Small intestine (tissue), 7 donors: ENCODE data around the gene LRP1B. TPM values are rescaled to one million over a fixed set of nuclear protein-coding genes. Genes with fewer than 3 reads are reported as not detected.
"Not testable (repeated sequence)": the region's sequence is repeated elsewhere in the genome, so short reads cannot be mapped to it uniquely, and the experiment has no call there.

Experiments used
- DNase-seq, 2 donors: peaks; one replicate each; pipeline versions ENCODE4 v3.0.0 to v3.0.0-alpha.2; 2013
- FAIRE-seq: peaks from 2 replicates; lab custom pipeline; 2012; peaks lifted over from hg19 to GRCh38; lab: Jason Lieb, UNC
- H3K27ac ChIP-seq, 3 donors: one replicate each; pipeline ENCODE4 v1.5.1; 2013; ENCODE audit warnings: low read length in 2 of 3, mild to moderate bottlenecking in 2 of 3, control low read depth in 1 of 3, inconsistent platforms in 1 of 3, low read depth in 1 of 3, moderate library complexity in 1 of 3
- H3K27me3 ChIP-seq, 3 donors: one replicate each; pipeline ENCODE4 v1.6.1; 2013; ENCODE audit warnings: low read length in 3 of 3, inconsistent platforms in 1 of 3; ENCODE audit not compliant: control insufficient read depth in 3 of 3, insufficient read depth in 3 of 3
- H3K36me3 ChIP-seq, 3 donors: one replicate each; pipeline ENCODE4 v1.6.1; 2013; ENCODE audit warnings: low read length in 3 of 3, inconsistent platforms in 1 of 3, low read depth in 1 of 3, mild to moderate bottlenecking in 1 of 3, moderate library complexity in 1 of 3; ENCODE audit not compliant: control insufficient read depth in 3 of 3, insufficient read depth in 2 of 3
- H3K4me1 ChIP-seq, 3 donors: one replicate each; pipeline ENCODE4 v1.6.1; 2013; ENCODE audit warnings: low read length in 2 of 3, inconsistent platforms in 1 of 3, low read depth in 1 of 3, mild to moderate bottlenecking in 1 of 3, moderate library complexity in 1 of 3; ENCODE audit not compliant: control insufficient read depth in 3 of 3, insufficient read depth in 2 of 3
- H3K4me3 ChIP-seq, 3 donors: one replicate each; pipeline ENCODE4 v1.5.1; 2013; ENCODE audit warnings: low read length in 3 of 3, control low read depth in 1 of 3, inconsistent platforms in 1 of 3, low read depth in 1 of 3, mild to moderate bottlenecking in 1 of 3, moderate library complexity in 1 of 3
- H3K9me3 ChIP-seq, 2 donors: one replicate each; pipeline ENCODE4 v1.6.1; 2013; ENCODE audit warnings: low read depth in 1 of 2, low read length in 1 of 2; ENCODE audit not compliant: control insufficient read depth in 2 of 2, insufficient read depth in 1 of 2
- WGBS, 3 donors: extraction: QIAGEN DNeasy Blood & Tissue Kit; methylation state at CpG; one replicate each; pipeline ENCODE4 v1.1.7; 2013; 5-methylcytosine and 5-hydroxymethylcytosine counted together
- polyA plus RNA-seq, 4 donors: library from polyadenylated mRNA; stranded (reverse) in 3 of 4; unstranded in 1 of 4; fragments of 200-250 nt in 3 of 4; fragments of 120-200 nt in 1 of 4; gene quantifications; one replicate each; pipeline versions ENCODE4 v1.2.1 to v1.2.3, GENCODE V29; 2013
- donor health status: healthy with polysubstance abuse.
- donor health status: control.
- donor health status: control.
- donor health status: Bipolar disorder and iron deficiency.
- donor health status: healthy.

The LRP1B gene
- polyA plus RNA-seq, 4 donors = 0.07 to 0.64 TPM; not detected in 2

GRCh38 chr2:141824790-141825189, 306.0 kb downstream of the LRP1B start:
- Histone ChIP-seq H3K27ac (no peak overlapping the region), H3K4me3 (no peak overlapping the region), H3K27me3 (no peaks in the 10 kb centered on the region), H3K9me3 (no peaks in the 10 kb centered on the region), H3K4me1 (no peaks in the 10 kb centered on the region), H3K36me3 (no peaks in the 10 kb centered on the region)
- WGBS, 3 donors = 76 to 87% (median 86%) methylated on average over 6 of the region's 6 CpGs
- no peak for FAIRE-seq
- DNase-seq = no peak

DNA sequence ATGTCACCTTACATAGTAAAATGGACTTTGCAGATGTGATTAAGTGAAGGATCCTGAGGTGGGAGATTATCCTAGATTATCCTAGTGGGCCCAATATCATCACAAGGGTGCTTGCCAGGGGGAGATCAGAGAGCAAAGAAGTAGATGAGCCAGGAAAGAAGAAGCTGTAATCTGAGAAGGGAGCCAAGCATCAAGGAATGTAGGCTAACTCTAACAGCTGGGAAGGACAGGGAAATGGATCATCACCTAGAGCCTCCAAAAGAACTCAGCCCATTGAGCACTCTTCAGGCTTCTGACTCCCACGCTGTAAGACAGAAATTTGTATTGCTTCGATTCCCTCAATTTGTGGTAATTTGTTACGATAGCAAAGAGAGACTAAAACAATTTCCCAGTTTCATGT, 309.9 kb downstream of the LRP1B start:
- no peak overlapping the region for H3K4me3 ChIP-seq
- no peaks in the 10 kb centered on the region for H3K9me3 ChIP-seq
- no peak overlapping the region for H3K27ac ChIP-seq
- WGBS, 3 donors = 84 to 90% (median 88%) methylated on average over 3 of the region's 3 CpGs
- H3K36me3 ChIP-seq = no peaks in the 10 kb centered on the region
- H3K27me3 ChIP-seq = no peaks in the 10 kb centered on the region
- DNase-seq = no peak
- FAIRE-seq = no peak
- no peaks in the 10 kb centered on the region for H3K4me1 ChIP-seq

DNA sequence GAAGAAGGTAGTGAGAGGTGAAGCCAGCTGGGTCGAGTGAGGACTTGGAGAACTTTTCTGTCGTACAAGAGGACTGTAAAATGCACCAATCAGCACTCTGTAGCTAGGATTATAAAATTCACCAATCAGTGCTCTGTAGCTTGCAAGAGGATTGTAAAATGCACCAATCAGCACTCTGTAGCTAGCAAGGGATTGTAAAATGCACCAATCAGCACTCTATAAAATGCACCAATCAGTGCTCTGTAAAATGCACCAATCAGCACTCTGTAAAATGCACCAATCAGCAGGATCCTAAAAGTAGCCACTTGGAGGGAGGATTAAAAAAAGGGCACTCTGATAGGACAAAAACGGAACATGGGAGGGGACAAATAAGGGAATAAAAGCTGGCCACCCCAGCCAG, 315.5 kb downstream of the LRP1B start:
- FAIRE-seq, H3K4me3 ChIP-seq, DNase-seq, H3K36me3 ChIP-seq, H3K27me3 ChIP-seq, H3K4me1 ChIP-seq, H3K9me3 ChIP-seq, H3K27ac ChIP-seq: not testable (repeated sequence)
- 67 to 78% (median 71%) methylated on average over 3 of the region's 3 CpGs for WGBS, 3 donors

DNA sequence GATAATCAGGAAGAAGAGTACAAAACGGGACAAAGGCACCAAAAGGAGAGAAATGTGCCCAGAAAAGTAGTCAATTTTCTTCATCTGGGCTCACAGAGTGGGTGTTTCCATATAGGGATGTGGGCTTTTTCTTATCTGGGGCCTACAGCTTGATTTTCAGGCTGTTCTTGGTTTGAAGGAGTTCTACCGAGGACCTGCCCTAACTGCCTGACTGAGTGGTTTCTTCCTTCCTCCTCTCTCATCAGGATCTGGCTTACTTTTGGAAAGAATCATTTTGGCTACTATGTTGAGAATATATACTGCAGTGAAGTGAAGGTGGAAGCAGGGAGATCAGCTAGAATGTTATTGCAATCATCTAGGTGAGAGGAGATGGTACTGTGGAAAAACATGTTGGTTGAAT, 316.7 kb downstream of the LRP1B start:
- Histone ChIP-seq H3K4me3 (no peak overlapping the region), H3K27me3 (no peaks in the 10 kb centered on the region), H3K4me1 (no peaks in the 10 kb centered on the region), H3K9me3 (no peaks in the 10 kb centered on the region), H3K36me3 (no peaks in the 10 kb centered on the region), H3K27ac (no peak overlapping the region)
- FAIRE-seq (no peak), DNase-seq (no peak)
- 48 to 56% (median 52%) methylated on average over 2 of the region's 2 CpGs for WGBS, 3 donors

GRCh38 chr2:141810148-141810547, 320.7 kb downstream of the LRP1B start:
- WGBS, 3 donors = 69 to 82% (median 74%) methylated on average over 7 of the region's 7 CpGs
- no peak for DNase-seq

DNA sequence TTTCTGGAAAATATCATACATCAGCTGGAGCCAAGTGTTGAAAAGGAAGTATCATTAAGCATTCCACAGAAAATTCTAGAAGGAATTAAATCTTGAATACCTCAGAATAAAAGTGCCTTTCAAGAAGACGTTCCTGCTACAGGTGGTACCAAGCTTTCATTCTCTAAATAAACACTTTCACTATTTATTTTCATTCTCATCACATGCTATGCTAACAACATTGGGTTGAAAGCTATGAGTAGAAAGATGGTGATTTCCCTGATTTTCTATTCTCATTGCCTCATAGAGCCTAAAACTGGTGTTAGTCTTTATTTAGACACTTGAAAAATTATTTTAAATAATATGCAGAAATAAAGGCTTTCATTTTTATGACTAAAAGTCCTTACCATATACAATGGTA, 324.7 kb downstream of the LRP1B start:
- Histone ChIP-seq H3K9me3 (no peaks in the 10 kb centered on the region), H3K4me1 (no peaks in the 10 kb centered on the region), H3K27me3 (no peaks in the 10 kb centered on the region), H3K36me3 (no peaks in the 10 kb centered on the region), H3K4me3 (no peak overlapping the region), H3K27ac (no peak overlapping the region)
- 44 to 54% (median 54%) methylated on average over 1 of the region's 1 CpG for WGBS, 3 donors
- FAIRE-seq (no peak), DNase-seq (no peak)

More at GRCh38 chr2:141810148-141810547, 320.7 kb downstream of the LRP1B start:
- no peak overlapping the region for H3K4me3 ChIP-seq
- H3K36me3 ChIP-seq = no peaks in the 10 kb centered on the region
- H3K4me1 ChIP-seq = no peaks in the 10 kb centered on the region
- no peaks in the 10 kb centered on the region for H3K9me3 ChIP-seq
- FAIRE-seq = no peak
- no peaks in the 10 kb centered on the region for H3K27me3 ChIP-seq
- no peak overlapping the region for H3K27ac ChIP-seq

- 79 to 84% (median 82%) methylated on average over 3 of the region's 3 CpGs for WGBS, 3 donors
- Histone ChIP-seq H3K4me1 (no peaks in the 10 kb centered on the region), H3K27ac (no peak overlapping the region), H3K36me3 (no peaks in the 10 kb centered on the region), H3K9me3 (no peaks in the 10 kb centered on the region), H3K27me3 (no peaks in the 10 kb centered on the region), H3K4me3 (no peak overlapping the region)
- DNase-seq (no peak), FAIRE-seq (no peak)
Measured at GRCh38 chr2:141805302-141805701, 325.5 kb downstream of the LRP1B start.

GRCh38 chr2:141796449-141796848, 334.4 kb downstream of the LRP1B start:
- FAIRE-seq = no peak
- Histone ChIP-seq H3K9me3 (no peaks in the 10 kb centered on the region), H3K36me3 (no peaks in the 10 kb centered on the region), H3K4me3 (no peak overlapping the region), H3K27me3 (no peaks in the 10 kb centered on the region), H3K4me1 (no peaks in the 10 kb centered on the region), H3K27ac (no peak overlapping the region)
- no peak for DNase-seq

DNA sequence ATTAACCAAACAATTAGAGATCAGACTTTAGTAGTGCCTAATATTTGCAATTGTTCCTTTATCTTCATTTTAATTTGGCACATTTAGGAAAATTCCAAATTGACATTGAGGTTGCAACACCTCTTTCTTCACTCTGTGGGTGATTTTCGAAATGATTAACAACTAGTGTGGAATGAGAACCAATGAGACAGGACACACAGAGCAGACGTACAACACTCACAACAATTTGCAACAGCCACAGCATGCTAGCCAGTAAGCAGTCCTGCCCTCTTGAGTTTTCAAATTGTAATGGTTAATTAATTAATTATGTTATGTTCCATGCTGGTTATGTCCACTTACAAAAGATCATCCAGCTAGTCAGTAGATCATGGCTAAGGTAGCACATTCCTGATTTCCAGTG, 339.3 kb downstream of the LRP1B start:
- no peak for FAIRE-seq
- no peak for DNase-seq

More for the DNA sequence above, 339.3 kb downstream of the LRP1B start:
- H3K27me3 ChIP-seq = no peaks in the 10 kb centered on the region
- H3K36me3 ChIP-seq = no peaks in the 10 kb centered on the region
- no peaks in the 10 kb centered on the region for H3K9me3 ChIP-seq
- H3K4me3 ChIP-seq = no peak overlapping the region
- H3K27ac ChIP-seq = no peak overlapping the region
- no peaks in the 10 kb centered on the region for H3K4me1 ChIP-seq
- 67 to 77% (median 70%) methylated on average over 2 of the region's 2 CpGs for WGBS, 3 donors
